GM13977 (cell line): ENCODE data around the gene SLC7A7.
"Not testable (repeated sequence)": the region's sequence is repeated elsewhere in the genome, so short reads cannot be mapped to it uniquely, and the experiment has no call there.

ENCODE experiments used
- DNase-seq: peaks from one replicate; pipeline ENCODE4 v3.0.0; 2012; ENCODE audit warnings: low spot score
- in situ Hi-C: fragments of 300-500 bp; cut with MboI; formaldehyde crosslinking; loops from one replicate; pipeline ENCODE4 v1.12.0; 2022; ENCODE audit warnings: low sequenced_read_pairs, low pct_unique_long_range_greater_than_20kb, mixed read lengths, inconsistent platforms; ENCODE audit not compliant: unreplicated experiment
- TF ChIP-seq, protein P1 (sequence below): IDR thresholded peaks from 2 replicates; pipeline ENCODE4 v1.5.1; 2012; ENCODE audit warnings: mild to moderate bottlenecking, control low read depth; ENCODE audit not compliant: insufficient read depth; ENCODE audit errors: extremely low read depth, missing control alignments

SLC7A7 gene

DNA sequence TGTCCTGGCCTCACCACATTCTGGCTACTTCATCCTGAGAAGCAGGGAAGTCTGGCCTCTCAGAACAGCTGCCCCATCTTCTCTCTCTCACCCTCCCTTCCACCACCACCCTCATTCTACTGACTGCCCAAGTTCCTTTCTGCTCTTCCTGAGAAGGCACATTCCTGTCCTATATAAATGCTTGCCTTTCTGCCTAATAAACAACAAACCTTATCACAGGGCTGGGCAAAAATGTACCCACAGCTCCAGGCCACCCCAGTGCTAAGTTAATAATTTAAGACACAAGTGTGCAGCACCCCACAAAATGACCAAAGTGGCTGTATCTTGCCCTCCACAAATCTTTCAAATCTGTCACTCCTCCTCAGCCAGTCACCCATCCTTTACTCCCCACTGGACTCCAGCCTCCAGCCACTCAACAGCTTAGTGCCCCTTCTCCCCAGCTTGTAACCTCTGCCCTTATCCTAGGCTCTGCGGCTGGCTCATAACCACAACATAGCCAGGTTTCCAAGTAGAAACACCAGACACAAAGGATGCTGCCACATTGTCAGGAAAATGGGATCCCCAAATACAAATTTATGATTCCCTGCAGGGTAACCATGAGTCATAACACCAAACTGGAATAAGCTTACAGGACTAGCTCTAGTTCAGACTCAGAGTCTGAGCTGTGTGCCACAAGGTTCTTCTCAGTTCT is 33.8 kb downstream of the SLC7A7 start:
- no peak for DNase-seq

DNA sequence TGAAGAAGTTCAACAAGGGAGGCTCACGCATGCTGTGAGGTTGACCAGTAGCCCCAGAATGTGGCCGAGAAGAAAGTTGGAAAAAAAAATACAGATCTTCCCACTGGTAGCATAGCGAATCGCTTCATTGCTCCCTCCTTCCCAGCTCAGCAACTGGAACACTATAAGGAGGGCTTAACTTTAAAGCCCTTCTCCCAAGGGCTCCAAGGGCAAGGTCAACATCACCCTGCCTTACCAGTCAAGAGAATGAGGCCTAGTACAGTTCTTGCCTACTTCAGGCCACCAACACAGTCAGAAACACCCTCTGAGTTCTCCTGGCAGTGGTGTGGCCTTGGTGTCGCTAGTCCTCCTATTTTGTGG is 34.3 kb downstream of the SLC7A7 start:
- TF ChIP-seq, protein P1, sequence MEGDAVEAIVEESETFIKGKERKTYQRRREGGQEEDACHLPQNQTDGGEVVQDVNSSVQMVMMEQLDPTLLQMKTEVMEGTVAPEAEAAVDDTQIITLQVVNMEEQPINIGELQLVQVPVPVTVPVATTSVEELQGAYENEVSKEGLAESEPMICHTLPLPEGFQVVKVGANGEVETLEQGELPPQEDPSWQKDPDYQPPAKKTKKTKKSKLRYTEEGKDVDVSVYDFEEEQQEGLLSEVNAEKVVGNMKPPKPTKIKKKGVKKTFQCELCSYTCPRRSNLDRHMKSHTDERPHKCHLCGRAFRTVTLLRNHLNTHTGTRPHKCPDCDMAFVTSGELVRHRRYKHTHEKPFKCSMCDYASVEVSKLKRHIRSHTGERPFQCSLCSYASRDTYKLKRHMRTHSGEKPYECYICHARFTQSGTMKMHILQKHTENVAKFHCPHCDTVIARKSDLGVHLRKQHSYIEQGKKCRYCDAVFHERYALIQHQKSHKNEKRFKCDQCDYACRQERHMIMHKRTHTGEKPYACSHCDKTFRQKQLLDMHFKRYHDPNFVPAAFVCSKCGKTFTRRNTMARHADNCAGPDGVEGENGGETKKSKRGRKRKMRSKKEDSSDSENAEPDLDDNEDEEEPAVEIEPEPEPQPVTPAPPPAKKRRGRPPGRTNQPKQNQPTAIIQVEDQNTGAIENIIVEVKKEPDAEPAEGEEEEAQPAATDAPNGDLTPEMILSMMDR: no peak
- in situ Hi-C loops: no loop called here
- no peak for DNase-seq

More for the DNA sequence above, 33.8 kb downstream of the SLC7A7 start:
- TF ChIP-seq, protein P1: no peak
- in situ Hi-C loops: no loop called here

- in situ Hi-C loops: no loop called here
- DNase-seq: no peak
- TF ChIP-seq, protein P1: no peak
These were observed 35.0 kb downstream of the SLC7A7 start for GRCh38 chr14:22780105-22780679.

DNA sequence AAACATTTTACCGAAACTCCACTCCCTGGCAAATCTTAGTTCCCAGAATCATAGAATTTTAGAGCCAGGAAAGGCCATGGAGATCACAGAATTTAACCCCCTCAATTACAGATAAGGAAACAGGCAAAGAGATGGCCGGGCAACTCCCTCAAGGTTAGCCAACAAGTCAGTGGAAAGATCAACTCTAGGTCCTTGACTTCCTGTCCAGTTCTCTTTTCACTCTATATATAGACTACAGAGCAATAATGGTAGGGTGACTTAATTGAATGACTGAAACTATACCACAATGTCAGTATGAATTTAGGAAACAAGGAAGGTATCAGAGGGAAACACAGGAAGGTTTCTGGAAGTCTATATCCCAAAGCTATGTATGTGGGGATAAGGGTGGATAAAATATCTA is 37.2 kb downstream of the SLC7A7 start:
- no peak for DNase-seq
- TF ChIP-seq, protein P1: no peak
- in situ Hi-C loops: loop anchor here (5.0 to 10.0 kb wide), 2 partner anchors 39 to 77 kb away; partner anchors contain the start of gene SLC7A7

- in situ Hi-C loops: loop anchor here (5.0 to 10.0 kb wide), 2 partner anchors 40 to 78 kb away; partner anchors contain the start of gene SLC7A7
- not testable (repeated sequence) for DNase-seq
These were observed 38.4 kb downstream of the SLC7A7 start for GRCh38 chr14:22776849-22777248.

GRCh38 chr14:22776215-22776614 is 39.0 kb downstream of the SLC7A7 start:
- TF ChIP-seq, protein P1: no peak
- in situ Hi-C loops: loop anchor here (5.0 to 10.0 kb wide), 2 partner anchors 41 to 79 kb away; partner anchors contain the start of gene SLC7A7
- no peak for DNase-seq

GRCh38 chr14:22774011-22774706 is 41.1 kb downstream of the SLC7A7 start:
- in situ Hi-C loops: loop anchor here (10.0 kb wide), 1 partner anchor 81 kb away; no protein-coding TSS in a partner anchor
- no peak for DNase-seq
- TF ChIP-seq, protein P1: no peak
